Adrenal gland (tissue), 5 donors: ENCODE data around the gene CHN2.

Source experiments
- POLR2A ChIP-seq, 2 donors: fragments of 450-650 bp; IDR thresholded peaks; one replicate each; pipeline ENCODE4 v1.6.1; 2017; ENCODE audit warnings: antibody characterized with exemption in 2 of 2, mild to moderate bottlenecking in 2 of 2, moderate library complexity in 1 of 2
- TF ChIP-seq, protein P1 (sequence below), 6 experiments: fragments of 450-650 bp in 4 of 6; fragments of 200-600 bp in 2 of 6; sonication (generic) in 1 of 6; IDR thresholded peaks; 1 replicate in 5 of 6; 2 replicates in 1 of 6; pipeline versions ENCODE4 v1.5.1 to v1.8.0; 2016 to 2021; ENCODE audit warnings: antibody characterized with exemption in 6 of 6, mild to moderate bottlenecking in 2 of 6, moderate library complexity in 1 of 6
- donor health status: DM: no; HTN: no; CAD: no.

- TF ChIP-seq, protein P1, sequence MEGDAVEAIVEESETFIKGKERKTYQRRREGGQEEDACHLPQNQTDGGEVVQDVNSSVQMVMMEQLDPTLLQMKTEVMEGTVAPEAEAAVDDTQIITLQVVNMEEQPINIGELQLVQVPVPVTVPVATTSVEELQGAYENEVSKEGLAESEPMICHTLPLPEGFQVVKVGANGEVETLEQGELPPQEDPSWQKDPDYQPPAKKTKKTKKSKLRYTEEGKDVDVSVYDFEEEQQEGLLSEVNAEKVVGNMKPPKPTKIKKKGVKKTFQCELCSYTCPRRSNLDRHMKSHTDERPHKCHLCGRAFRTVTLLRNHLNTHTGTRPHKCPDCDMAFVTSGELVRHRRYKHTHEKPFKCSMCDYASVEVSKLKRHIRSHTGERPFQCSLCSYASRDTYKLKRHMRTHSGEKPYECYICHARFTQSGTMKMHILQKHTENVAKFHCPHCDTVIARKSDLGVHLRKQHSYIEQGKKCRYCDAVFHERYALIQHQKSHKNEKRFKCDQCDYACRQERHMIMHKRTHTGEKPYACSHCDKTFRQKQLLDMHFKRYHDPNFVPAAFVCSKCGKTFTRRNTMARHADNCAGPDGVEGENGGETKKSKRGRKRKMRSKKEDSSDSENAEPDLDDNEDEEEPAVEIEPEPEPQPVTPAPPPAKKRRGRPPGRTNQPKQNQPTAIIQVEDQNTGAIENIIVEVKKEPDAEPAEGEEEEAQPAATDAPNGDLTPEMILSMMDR (IDR thresholded peaks at IDR 0.05): no peak
- TF ChIP-seq POLR2A (IDR thresholded peaks at IDR 0.05): no peak
These were observed 58.6 kb downstream of the CHN2 start for GRCh38 chr7:29253225-29253624.
